HG03025 (cell line): Measurements from ENCODE around the gene KLHL15.

ENCODE experiments used
- ATAC-seq: cut with Tn5 transposase; IDR thresholded peaks from one replicate; pipeline ENCODE4 v1.9.1; 2021; ENCODE audit warnings: mild to moderate bottlenecking, moderate library complexity; ENCODE audit not compliant: unreplicated experiment, low FRiP score

Gene KLHL15

GRCh38 chrX:23953908-23954269, 73.1 kb downstream of the KLHL15 start:
- ATAC-seq = no peak

GRCh38 chrX:23952984-23953907, 73.7 kb downstream of the KLHL15 start:
- ATAC-seq = peak; percentile 98

- ATAC-seq = no peak
These were observed 74.6 kb downstream of the KLHL15 start for GRCh38 chrX:23952391-23952790.

GRCh38 chrX:23945206-23945605, 81.8 kb downstream of the KLHL15 start:
- no peak for ATAC-seq

- ATAC-seq = no peak
These were observed 82.8 kb downstream of the KLHL15 start for GRCh38 chrX:23944234-23944633.

- ATAC-seq = no peak
These were observed 87.8 kb downstream of the KLHL15 start for GRCh38 chrX:23939203-23939602.

GRCh38 chrX:23938690-23939089, 88.3 kb downstream of the KLHL15 start:
- ATAC-seq = no peak

- ATAC-seq = no peak
These were observed 89.9 kb downstream of the KLHL15 start for GRCh38 chrX:23937100-23937499.

GRCh38 chrX:23936180-23936579, 90.8 kb downstream of the KLHL15 start:
- no peak for ATAC-seq

- no peak for ATAC-seq
These were observed 91.9 kb downstream of the KLHL15 start for GRCh38 chrX:23935106-23935505.
